ENCODE measurements around the gene AOX1.

- no peak for TF ChIP-seq CTCF (IDR thresholded peaks at IDR 0.05; ENCODE audit: low read depth, low read length, missing input control)
- no peak for TF ChIP-seq GABPA (IDR thresholded peaks at IDR 0.05 in 1 of 2, conservative IDR thresholded peaks at IDR 0.05 in 1 of 2)
- no peak for TF ChIP-seq HNF4A (conservative IDR thresholded peaks at IDR 0.05)
- TF ChIP-seq TAF1 (conservative IDR thresholded peaks at IDR 0.05) = no peak
- TF ChIP-seq JUND (IDR thresholded peaks at IDR 0.05) = no peak
- no peak for TF ChIP-seq FOXA1 (IDR thresholded peaks at IDR 0.05)
- TF ChIP-seq EGR1 (IDR thresholded peaks at IDR 0.05; ENCODE audit: low read depth in 2 of 2) = no peak
- TF ChIP-seq YY1 (IDR thresholded peaks at IDR 0.05) = no peak
- no peak for TF ChIP-seq SP1 (IDR thresholded peaks at IDR 0.05)
Observed at GRCh38 chr2:200713704-200714064, 127.9 kb downstream of the AOX1 start.

Data from liver (tissue), 3 donors.